Measurements from ENCODE around the gene KCNMA1.
"Not testable (repeated sequence)": the region's sequence is repeated elsewhere in the genome, so short reads cannot be mapped to it uniquely, and the experiment has no call there.

KCNMA1 gene

GRCh38 chr10:77359287-77359691, 278.3 kb downstream of the KCNMA1 start:
- in situ Hi-C loops (cut with MboI; ENCODE audit: low sequenced_read_pairs) = no loop called here

GRCh38 chr10:77358656-77359055, 279.0 kb downstream of the KCNMA1 start:
- in situ Hi-C loops (cut with MboI; ENCODE audit: low sequenced_read_pairs) = no loop called here

GRCh38 chr10:77357611-77358310, 279.8 kb downstream of the KCNMA1 start:
- in situ Hi-C loops (cut with MboI; ENCODE audit: low sequenced_read_pairs) = no loop called here

GRCh38 chr10:77357185-77357584, 280.4 kb downstream of the KCNMA1 start:
- in situ Hi-C loops (cut with MboI; ENCODE audit: low sequenced_read_pairs) = no loop called here

GRCh38 chr10:77355844-77356243, 281.8 kb downstream of the KCNMA1 start:
- in situ Hi-C loops (cut with MboI; ENCODE audit: low sequenced_read_pairs) = no loop called here

- in situ Hi-C loops (cut with MboI; ENCODE audit: low sequenced_read_pairs) = no loop called here
These were observed 286.2 kb downstream of the KCNMA1 start for GRCh38 chr10:77351386-77351785.

- in situ Hi-C loops (cut with MboI; ENCODE audit: low sequenced_read_pairs) = no loop called here
These were observed 286.9 kb downstream of the KCNMA1 start for GRCh38 chr10:77350711-77351119.

- in situ Hi-C loops (cut with MboI; ENCODE audit: low sequenced_read_pairs) = no loop called here
These were observed 287.5 kb downstream of the KCNMA1 start for GRCh38 chr10:77350134-77350533.

- in situ Hi-C loops (cut with MboI; ENCODE audit: low sequenced_read_pairs) = no loop called here
These were observed 288.4 kb downstream of the KCNMA1 start for GRCh38 chr10:77349226-77349625.

GRCh38 chr10:77348751-77349150, 288.9 kb downstream of the KCNMA1 start:
- in situ Hi-C loops (cut with MboI; ENCODE audit: low sequenced_read_pairs) = no loop called here

- in situ Hi-C loops (cut with MboI; ENCODE audit: low sequenced_read_pairs) = no loop called here
These were observed 289.5 kb downstream of the KCNMA1 start for GRCh38 chr10:77348082-77348481.

GRCh38 chr10:77347052-77347451, 290.6 kb downstream of the KCNMA1 start:
- in situ Hi-C loops (cut with MboI; ENCODE audit: low sequenced_read_pairs) = no loop called here

- in situ Hi-C loops (cut with MboI; ENCODE audit: low sequenced_read_pairs) = no loop called here
These were observed 296.6 kb downstream of the KCNMA1 start for GRCh38 chr10:77341055-77341454.

GRCh38 chr10:77339872-77340271, 297.7 kb downstream of the KCNMA1 start:
- in situ Hi-C loops (cut with MboI; ENCODE audit: low sequenced_read_pairs) = not testable (repeated sequence)

GRCh38 chr10:77339166-77339565, 298.4 kb downstream of the KCNMA1 start:
- in situ Hi-C loops (cut with MboI; ENCODE audit: low sequenced_read_pairs) = no loop called here

- in situ Hi-C loops (cut with MboI; ENCODE audit: low sequenced_read_pairs) = no loop called here
These were observed 299.5 kb downstream of the KCNMA1 start for GRCh38 chr10:77338143-77338542.

- in situ Hi-C loops (cut with MboI; ENCODE audit: low sequenced_read_pairs) = no loop called here
These were observed 303.1 kb downstream of the KCNMA1 start for GRCh38 chr10:77334501-77334900.

- in situ Hi-C loops (cut with MboI; ENCODE audit: low sequenced_read_pairs) = no loop called here
These were observed 303.8 kb downstream of the KCNMA1 start for GRCh38 chr10:77333610-77334340.

- in situ Hi-C loops (cut with MboI; ENCODE audit: low sequenced_read_pairs) = no loop called here
These were observed 305.4 kb downstream of the KCNMA1 start for GRCh38 chr10:77332256-77332655.

- in situ Hi-C loops (cut with MboI; ENCODE audit: low sequenced_read_pairs) = no loop called here
These were observed 309.3 kb downstream of the KCNMA1 start for GRCh38 chr10:77328272-77328816.

GRCh38 chr10:77325233-77325537, 312.4 kb downstream of the KCNMA1 start:
- in situ Hi-C loops (cut with MboI; ENCODE audit: low sequenced_read_pairs) = no loop called here

- in situ Hi-C loops (cut with MboI; ENCODE audit: low sequenced_read_pairs) = no loop called here
These were observed 315.8 kb downstream of the KCNMA1 start for GRCh38 chr10:77321838-77322237.
